BE2C (cell line): Measurements from ENCODE around the gene FBN3.

Experiments used
- DNase-seq: peaks from one replicate; pipeline ENCODE4 v3.0.0-alpha.2; 2020
- H3K27me3 ChIP-seq: fragments of 250-450 bp; sonication (Bioruptor Pico); 2 replicates; pipeline ENCODE4 v1.5.1; 2020; ENCODE audit warnings: mild to moderate bottlenecking
- H3K36me3 ChIP-seq: fragments of 250-450 bp; sonication (Bioruptor Pico); 2 replicates; pipeline ENCODE4 v1.5.1; 2020; ENCODE audit warnings: mild to moderate bottlenecking
- H3K4me1 ChIP-seq: fragments of 250-450 bp; sonication (Bioruptor Pico); 2 replicates; pipeline ENCODE4 v1.5.1; 2020
- H3K4me3 ChIP-seq: 2 replicates; pipeline ENCODE4 v1.5.1; 2011; ENCODE audit warnings: low read depth, low read length
- H3K9me3 ChIP-seq: fragments of 250-450 bp; sonication (Bioruptor Pico); 2 replicates; pipeline ENCODE4 v1.5.1; 2020
- TF ChIP-seq, protein P1 (sequence below): IDR thresholded peaks from 2 replicates; pipeline ENCODE4 v1.5.1; 2012; ENCODE audit warnings: mild to moderate bottlenecking, low read depth, low read length

Gene FBN3

DNA sequence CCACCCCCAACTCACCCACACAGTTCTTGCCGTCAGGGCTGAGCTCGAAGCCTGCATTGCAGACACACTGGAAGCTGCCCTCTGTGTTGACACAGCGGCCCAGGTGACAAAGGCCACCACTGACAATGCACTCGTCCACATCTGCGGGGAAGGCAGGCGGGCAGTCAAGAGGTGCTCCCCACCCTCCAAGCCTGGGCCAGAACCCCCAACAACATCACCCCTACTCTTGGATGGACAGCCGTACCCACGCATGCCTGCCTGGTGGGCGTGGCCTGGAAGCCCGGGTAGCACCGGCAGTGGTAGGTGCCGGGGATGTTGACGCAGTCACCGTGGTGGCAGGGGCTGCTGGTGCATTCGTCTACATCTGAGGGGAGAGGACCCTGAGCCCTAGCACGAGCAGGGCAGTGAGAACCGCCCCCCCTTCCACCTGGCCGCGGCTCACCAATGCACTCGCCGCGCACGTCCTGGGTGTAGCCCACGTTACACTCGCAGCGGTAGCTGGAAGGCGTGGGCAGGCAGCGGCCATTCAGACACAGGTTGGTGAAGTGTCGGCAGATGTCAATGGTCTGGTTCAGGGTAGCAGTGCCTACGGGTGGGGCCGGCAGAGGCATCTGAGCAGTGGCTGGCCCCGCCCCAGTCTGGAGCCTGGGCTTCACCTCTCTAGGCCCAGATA lies 13.3 kb downstream of the FBN3 start:
- H3K4me3 ChIP-seq = no peak overlapping the region
- TF ChIP-seq, protein P1, sequence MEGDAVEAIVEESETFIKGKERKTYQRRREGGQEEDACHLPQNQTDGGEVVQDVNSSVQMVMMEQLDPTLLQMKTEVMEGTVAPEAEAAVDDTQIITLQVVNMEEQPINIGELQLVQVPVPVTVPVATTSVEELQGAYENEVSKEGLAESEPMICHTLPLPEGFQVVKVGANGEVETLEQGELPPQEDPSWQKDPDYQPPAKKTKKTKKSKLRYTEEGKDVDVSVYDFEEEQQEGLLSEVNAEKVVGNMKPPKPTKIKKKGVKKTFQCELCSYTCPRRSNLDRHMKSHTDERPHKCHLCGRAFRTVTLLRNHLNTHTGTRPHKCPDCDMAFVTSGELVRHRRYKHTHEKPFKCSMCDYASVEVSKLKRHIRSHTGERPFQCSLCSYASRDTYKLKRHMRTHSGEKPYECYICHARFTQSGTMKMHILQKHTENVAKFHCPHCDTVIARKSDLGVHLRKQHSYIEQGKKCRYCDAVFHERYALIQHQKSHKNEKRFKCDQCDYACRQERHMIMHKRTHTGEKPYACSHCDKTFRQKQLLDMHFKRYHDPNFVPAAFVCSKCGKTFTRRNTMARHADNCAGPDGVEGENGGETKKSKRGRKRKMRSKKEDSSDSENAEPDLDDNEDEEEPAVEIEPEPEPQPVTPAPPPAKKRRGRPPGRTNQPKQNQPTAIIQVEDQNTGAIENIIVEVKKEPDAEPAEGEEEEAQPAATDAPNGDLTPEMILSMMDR = no peak
- H3K36me3 ChIP-seq = no peaks in the 10 kb centered on the region
- DNase-seq = no peak
- H3K27me3 ChIP-seq = peaks cover 10% of the 10 kb centered on the region
- H3K4me1 ChIP-seq = no peaks in the 10 kb centered on the region
- 0 out of 2 replicates have a peak, but pooled peaks cover 2% of the 10 kb centered on the region for H3K9me3 ChIP-seq

- DNase-seq = no peak
- H3K9me3 ChIP-seq = 0 out of 2 replicates have a peak, but pooled peaks cover 2% of the 10 kb centered on the region
- H3K27me3 ChIP-seq = peaks cover 30% of the 10 kb centered on the region
- H3K4me3 ChIP-seq = no peak overlapping the region
- H3K4me1 ChIP-seq = no peaks in the 10 kb centered on the region
- TF ChIP-seq, protein P1 = no peak
- no peaks in the 10 kb centered on the region for H3K36me3 ChIP-seq
These were observed 16.4 kb downstream of the FBN3 start for GRCh38 chr19:8132858-8133458.

GRCh38 chr19:8131517-8131916 lies 17.9 kb downstream of the FBN3 start:
- Histone ChIP-seq H3K4me1 (no peaks in the 10 kb centered on the region), H3K4me3 (no peak overlapping the region), H3K36me3 (no peaks in the 10 kb centered on the region), H3K9me3 (0 out of 2 replicates have a peak, but pooled peaks cover 2% of the 10 kb centered on the region), H3K27me3 (peaks cover 40% of the 10 kb centered on the region)
- TF ChIP-seq, protein P1 = no peak
- no peak for DNase-seq

DNA sequence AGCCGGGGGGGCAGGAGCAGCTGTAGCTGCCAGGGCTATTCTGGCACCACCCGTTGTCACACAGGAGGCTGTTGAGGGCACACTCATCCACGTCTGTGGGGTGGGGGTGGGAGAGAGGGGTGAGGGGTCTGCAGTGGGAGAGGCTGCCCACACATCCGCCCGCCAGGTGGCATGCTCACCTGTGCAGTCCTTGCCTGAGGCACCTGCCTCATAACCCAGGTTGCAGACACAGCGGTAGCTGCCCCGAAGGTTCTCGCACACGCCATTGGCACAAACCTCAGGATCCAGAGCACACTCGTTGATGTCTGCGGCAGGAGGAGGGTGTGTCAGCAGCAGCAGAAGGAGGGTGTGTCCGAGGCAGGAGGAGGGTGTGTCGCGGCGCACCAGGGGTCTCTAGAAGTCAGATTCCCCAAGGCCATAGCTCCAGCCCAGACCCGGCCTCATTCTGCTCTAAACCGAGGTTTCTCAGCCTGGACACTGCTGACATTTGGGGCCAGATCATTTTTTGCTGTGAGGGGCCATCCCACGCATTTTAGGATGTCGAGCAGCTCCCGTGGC lies 20.3 kb downstream of the FBN3 start:
- no peak for DNase-seq
- H3K9me3 ChIP-seq = no peaks in the 10 kb centered on the region
- no peaks in the 10 kb centered on the region for H3K4me1 ChIP-seq
- peaks cover 47% of the 10 kb centered on the region for H3K27me3 ChIP-seq
- H3K4me3 ChIP-seq = no peak overlapping the region
- TF ChIP-seq, protein P1 = no peak
- H3K36me3 ChIP-seq = no peaks in the 10 kb centered on the region

DNA sequence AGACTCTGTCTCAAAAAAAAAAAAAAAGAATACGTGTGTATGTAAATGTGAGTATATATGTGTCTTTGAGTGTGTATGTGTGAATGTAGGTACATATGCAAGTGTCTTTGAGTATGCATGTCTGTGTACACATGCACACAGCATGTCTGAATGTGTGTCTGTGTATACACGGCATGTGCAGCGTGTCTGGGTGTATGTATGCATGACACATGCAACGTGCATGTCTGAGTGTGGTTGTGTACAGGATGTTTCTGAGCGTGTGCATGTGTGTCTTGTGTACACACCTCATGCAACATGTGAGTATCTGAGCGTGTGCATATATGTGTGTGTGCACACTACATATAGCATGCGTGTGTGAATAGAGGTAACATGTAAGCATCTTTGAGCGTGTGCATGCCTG lies 20.8 kb downstream of the FBN3 start:
- Histone ChIP-seq H3K4me3 (no peak overlapping the region), H3K4me1 (no peaks in the 10 kb centered on the region), H3K9me3 (no peaks in the 10 kb centered on the region), H3K27me3 (peaks cover 47% of the 10 kb centered on the region), H3K36me3 (no peaks in the 10 kb centered on the region)
- TF ChIP-seq, protein P1 = no peak
- DNase-seq = no peak

GRCh38 chr19:8127311-8127710 lies 22.1 kb downstream of the FBN3 start:
- Histone ChIP-seq H3K27me3 (peaks cover 47% of the 10 kb centered on the region), H3K9me3 (no peaks in the 10 kb centered on the region), H3K4me1 (no peaks in the 10 kb centered on the region), H3K4me3 (no peak overlapping the region), H3K36me3 (no peaks in the 10 kb centered on the region)
- TF ChIP-seq, protein P1 = no peak
- DNase-seq = no peak
